A673 (cell line): ENCODE results near the gene TIMM13. TPM values are rescaled to one million over a fixed set of nuclear protein-coding genes. Genes with fewer than 3 reads are reported as not detected.

Experiments used
- BruUV-seq: library from RNA; stranded (reverse); fragments of 400-500 nt; replicated peaks from 2 replicates; lab custom pipeline; 2021; lab: Mats Ljungman, UMichigan
- CTCF ChIA-PET: fragments of 300-600 bp; sonication (Branson Sonifier 250); formaldehyde crosslinking; loops from one replicate; lab custom pipeline; 2022; ENCODE audit warnings: antibody characterized with exemption; lab: Charles Lee
- POLR2A ChIA-PET: fragments of 300-600 bp; sonication (Branson Sonifier 250); formaldehyde crosslinking; loops from one replicate; lab custom pipeline; 2022; ENCODE audit warnings: antibody characterized with exemption; ENCODE audit not compliant: low non-redundant PET; lab: Charles Lee
- DNase-seq: peaks from one replicate; pipeline ENCODE4 v3.0.0-alpha.2; 2015; ENCODE audit warnings: low spot score
- H3K27ac ChIP-seq: fragments of 200-600 bp; sonication (generic); 2 replicates; pipeline ENCODE4 v1.5.1; 2016; ENCODE audit warnings: mixed run types, low read depth, mild to moderate bottlenecking, mixed read lengths, antibody characterized with exemption, low read length; ENCODE audit not compliant: poor library complexity, severe bottlenecking
- H3K27me3 ChIP-seq: fragments of 200-600 bp; sonication (generic); replicated peaks from 2 replicates; pipeline ENCODE4 v1.6.1; 2017; ENCODE audit warnings: mixed run types, low read depth, mild to moderate bottlenecking, mixed read lengths, antibody characterized with exemption, low read length; ENCODE audit not compliant: insufficient read depth, poor library complexity
- H3K36me3 ChIP-seq: fragments of 200-600 bp; sonication (generic); 2 replicates; pipeline ENCODE4 v1.6.1; 2016; ENCODE audit warnings: mixed run types, mild to moderate bottlenecking, mixed read lengths, antibody characterized with exemption, low read length; ENCODE audit not compliant: insufficient read depth, poor library complexity, severe bottlenecking
- H3K4me1 ChIP-seq: fragments of 200-600 bp; sonication (generic); 2 replicates; pipeline ENCODE4 v1.6.1; 2017; ENCODE audit warnings: mixed run types, mild to moderate bottlenecking, mixed read lengths, antibody characterized with exemption, low read length; ENCODE audit not compliant: insufficient read depth, poor library complexity, severe bottlenecking
- H3K4me3 ChIP-seq: fragments of 200-600 bp; sonication (generic); 2 replicates; pipeline ENCODE4 v1.5.1; 2016; ENCODE audit warnings: low read depth, mixed run types, mild to moderate bottlenecking, mixed read lengths, low read length; ENCODE audit not compliant: poor library complexity, severe bottlenecking
- H3K9me3 ChIP-seq: fragments of 200-600 bp; sonication (generic); 2 replicates; pipeline ENCODE4 v1.6.1; 2016; ENCODE audit warnings: mixed run types, low read depth, mild to moderate bottlenecking, mixed read lengths, antibody characterized with exemption, low read length; ENCODE audit not compliant: poor library complexity, severe bottlenecking
- EZH2 ChIP-seq: fragments of 200-600 bp; sonication (generic); IDR thresholded peaks from 2 replicates; pipeline ENCODE4 v1.6.1; 2017; ENCODE audit warnings: borderline replicate concordance, low read depth, mild to moderate bottlenecking, mixed read lengths, antibody characterized with exemption, low read length; ENCODE audit not compliant: poor library complexity, severe bottlenecking
- intact Hi-C: fragments of 100-400 bp; cut with micrococcal nuclease; formaldehyde crosslinking; loops from one replicate; pipeline ENCODE4 v1.10.0; 2022; ENCODE audit not compliant: unreplicated experiment
- total RNA-seq: library from RNA; stranded (reverse); gene quantifications from 2 replicates; pipeline ENCODE4 v1.2.3, GENCODE V29; 2021
- TF ChIP-seq, protein P1 (sequence below): fragments of 300-800, 200-600 bp; sonication (generic); conservative IDR thresholded peaks from 2 replicates; pipeline ENCODE4 v1.5.1; 2017; ENCODE audit warnings: low read depth, mild to moderate bottlenecking, antibody characterized with exemption, low read length, moderate library complexity, mixed read lengths

The TIMM13 gene
- total RNA-seq, 1 experiment from 2014 or later: 213 TPM

DNA sequence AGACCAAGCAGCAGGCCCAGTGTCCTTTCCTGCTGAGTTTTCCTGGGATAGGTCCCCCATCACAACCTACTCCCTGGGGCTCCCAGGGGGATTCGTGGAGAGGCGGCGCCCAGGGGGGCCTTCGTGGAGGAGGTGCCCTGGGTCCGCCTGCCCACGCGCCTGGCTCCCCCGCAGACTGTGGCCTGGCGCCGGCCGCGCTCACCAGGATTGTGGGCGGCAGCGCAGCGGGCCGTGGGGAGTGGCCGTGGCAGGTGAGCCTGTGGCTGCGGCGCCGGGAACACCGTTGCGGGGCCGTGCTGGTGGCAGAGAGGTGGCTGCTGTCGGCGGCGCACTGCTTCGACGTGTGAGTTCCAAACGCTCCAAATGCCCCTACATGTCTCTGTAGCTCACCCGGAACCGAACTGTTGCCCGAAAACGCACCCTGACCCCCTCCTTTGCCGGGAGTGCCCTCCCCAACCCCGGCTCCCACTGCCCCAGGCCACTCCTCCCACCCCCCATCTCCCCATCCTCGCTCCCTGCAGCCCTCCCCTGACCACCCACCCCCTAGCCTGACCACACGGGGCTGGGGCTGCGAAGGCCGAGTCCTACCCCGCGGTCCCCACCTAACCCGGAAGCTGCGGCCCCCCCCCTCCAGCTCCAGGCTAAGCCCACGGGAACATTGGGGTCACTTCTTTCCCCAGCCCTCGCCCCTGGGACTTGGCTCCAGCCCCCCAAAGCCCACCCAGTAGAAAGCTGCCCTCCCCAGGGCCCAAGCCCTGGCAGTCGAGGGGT, 3.3 kb downstream of the TIMM13 start:
- ChIA-PET POLR2A (interaction anchor here (0.6 kb wide), 1 partner anchor 176 kb away, joined by 6 read pairs; no protein-coding TSS in a partner anchor), CTCF (interaction anchor here (0.6 to 1.0 kb wide), 3 partner anchors 96 to 951 kb away, joined by 3 read pairs; partner anchors contain the start of genes LSM7 and SPPL2B)
- intact Hi-C loops: no loop called here
- no peaks in the 10 kb centered on the region for H3K9me3 ChIP-seq
- H3K4me3 ChIP-seq: peak overlapping the region; percentile 90
- no peak for DNase-seq
- H3K4me1 ChIP-seq: peaks cover 31% of the 10 kb centered on the region
- TF ChIP-seq, protein P1, sequence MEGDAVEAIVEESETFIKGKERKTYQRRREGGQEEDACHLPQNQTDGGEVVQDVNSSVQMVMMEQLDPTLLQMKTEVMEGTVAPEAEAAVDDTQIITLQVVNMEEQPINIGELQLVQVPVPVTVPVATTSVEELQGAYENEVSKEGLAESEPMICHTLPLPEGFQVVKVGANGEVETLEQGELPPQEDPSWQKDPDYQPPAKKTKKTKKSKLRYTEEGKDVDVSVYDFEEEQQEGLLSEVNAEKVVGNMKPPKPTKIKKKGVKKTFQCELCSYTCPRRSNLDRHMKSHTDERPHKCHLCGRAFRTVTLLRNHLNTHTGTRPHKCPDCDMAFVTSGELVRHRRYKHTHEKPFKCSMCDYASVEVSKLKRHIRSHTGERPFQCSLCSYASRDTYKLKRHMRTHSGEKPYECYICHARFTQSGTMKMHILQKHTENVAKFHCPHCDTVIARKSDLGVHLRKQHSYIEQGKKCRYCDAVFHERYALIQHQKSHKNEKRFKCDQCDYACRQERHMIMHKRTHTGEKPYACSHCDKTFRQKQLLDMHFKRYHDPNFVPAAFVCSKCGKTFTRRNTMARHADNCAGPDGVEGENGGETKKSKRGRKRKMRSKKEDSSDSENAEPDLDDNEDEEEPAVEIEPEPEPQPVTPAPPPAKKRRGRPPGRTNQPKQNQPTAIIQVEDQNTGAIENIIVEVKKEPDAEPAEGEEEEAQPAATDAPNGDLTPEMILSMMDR: no peak
- no peak for TF ChIP-seq EZH2
- H3K27me3 ChIP-seq: no peaks in the 10 kb centered on the region
- no peaks in the 10 kb centered on the region for H3K36me3 ChIP-seq
- H3K27ac ChIP-seq: peak overlapping the region; percentile 65
- no TSS peak for BruUV-seq

DNA sequence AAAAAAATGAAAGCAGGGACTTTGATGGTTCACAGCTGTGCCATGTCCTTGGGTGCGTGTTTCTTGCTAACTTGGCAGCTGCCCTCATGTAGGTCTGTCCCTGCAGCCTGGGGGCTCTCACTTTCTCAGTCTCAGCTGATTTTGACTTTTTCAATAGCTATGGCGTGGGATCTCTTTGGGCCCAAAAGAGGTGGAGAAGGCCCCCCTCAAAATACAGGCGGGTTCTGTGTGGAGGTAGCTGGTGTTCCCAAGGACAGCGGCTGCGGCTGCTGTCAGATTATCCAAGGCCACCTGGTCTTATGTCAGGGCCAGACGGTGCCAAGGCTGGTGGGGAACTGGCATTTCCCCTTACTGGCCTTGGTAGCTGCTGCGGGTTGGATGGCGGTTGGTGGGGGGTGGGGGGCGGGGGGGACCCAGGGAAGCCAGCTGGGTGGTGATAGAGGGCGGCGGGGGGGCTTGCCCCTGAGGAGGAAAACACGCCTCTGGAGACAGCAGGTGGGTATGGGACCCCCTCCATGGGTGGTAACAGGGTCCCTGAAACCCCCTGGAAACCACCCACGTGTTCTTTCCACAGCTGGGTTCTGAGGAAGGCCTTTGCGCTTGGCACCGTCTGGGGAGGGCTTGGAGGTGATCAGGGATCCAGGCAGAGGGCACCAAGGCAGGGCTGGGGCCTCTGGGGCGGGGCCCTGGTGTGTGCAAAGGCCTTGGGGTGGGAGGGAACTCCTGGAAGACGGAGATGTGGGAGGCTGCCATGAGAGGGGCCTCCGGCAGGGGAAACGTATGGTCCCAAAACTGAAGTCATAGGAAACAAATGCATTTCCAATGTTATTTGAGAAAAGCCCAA, 4.1 kb downstream of the TIMM13 start:
- no peak for DNase-seq
- Histone ChIP-seq H3K9me3 (no peaks in the 10 kb centered on the region), H3K4me3 (no peak overlapping the region), H3K27ac (no peak overlapping the region), H3K36me3 (no peaks in the 10 kb centered on the region), H3K4me1 (peaks cover 25% of the 10 kb centered on the region), H3K27me3 (no peaks in the 10 kb centered on the region)
- ChIA-PET CTCF (interaction anchor here (0.6 kb wide), 1 partner anchor 188 kb away, joined by 4 read pairs; no protein-coding TSS in a partner anchor), POLR2A (no interaction called here)
- no TSS peak for BruUV-seq
- intact Hi-C loops: no loop called here
- TF ChIP-seq EZH2: no peak
- TF ChIP-seq, protein P1: no peak

DNA sequence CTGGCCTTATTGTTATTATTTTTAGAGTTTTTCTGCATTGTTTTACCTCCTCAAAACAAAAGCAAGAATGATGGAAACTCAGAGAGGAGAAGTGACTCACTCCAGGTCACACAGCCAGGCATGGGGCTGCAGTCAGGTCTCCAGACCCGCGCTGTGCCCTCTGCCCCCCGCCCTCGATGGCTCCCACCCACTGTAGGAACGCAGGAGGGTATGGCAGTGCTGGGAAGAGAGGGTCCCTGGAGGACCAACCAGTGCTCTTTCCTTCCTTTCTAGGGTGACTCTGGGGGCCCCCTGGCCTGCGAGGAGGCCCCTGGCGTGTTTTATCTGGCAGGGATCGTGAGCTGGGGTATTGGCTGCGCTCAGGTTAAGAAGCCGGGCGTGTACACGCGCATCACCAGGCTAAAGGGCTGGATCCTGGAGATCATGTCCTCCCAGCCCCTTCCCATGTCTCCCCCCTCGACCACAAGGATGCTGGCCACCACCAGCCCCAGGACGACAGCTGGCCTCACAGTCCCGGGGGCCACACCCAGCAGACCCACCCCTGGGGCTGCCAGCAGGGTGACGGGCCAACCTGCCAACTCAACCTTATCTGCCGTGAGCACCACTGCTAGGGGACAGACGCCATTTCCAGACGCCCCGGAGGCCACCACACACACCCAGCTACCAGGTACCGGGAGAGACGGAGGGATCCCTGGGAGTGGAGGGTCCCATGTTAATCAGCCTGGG, 5.6 kb downstream of the TIMM13 start:
- TF ChIP-seq, protein P1: no peak
- TF ChIP-seq EZH2: no peak

More for the DNA sequence above, 5.6 kb downstream of the TIMM13 start:
- Histone ChIP-seq H3K36me3 (peaks cover 2% of the 10 kb centered on the region), H3K4me3 (no peak overlapping the region), H3K27me3 (no peaks in the 10 kb centered on the region), H3K4me1 (peaks cover 21% of the 10 kb centered on the region), H3K27ac (no peak overlapping the region), H3K9me3 (no peaks in the 10 kb centered on the region)
- POLR2A ChIA-PET: no interaction called here
- no peak for DNase-seq
- CTCF ChIA-PET: no interaction called here
- no TSS peak for BruUV-seq
- intact Hi-C loops: no loop called here
